Measurements from ENCODE around the gene SRD5A3.

GRCh38 chr4:55337944-55338343 lies 8.1 kb upstream of the SRD5A3 start:
- no peak for TF ChIP-seq CTCF (IDR thresholded peaks at IDR 0.05)
- TF ChIP-seq POLR2A (IDR thresholded peaks at IDR 0.05): no peak
- no peak for TF ChIP-seq EP300 (IDR thresholded peaks at IDR 0.05)
- TF ChIP-seq POLR2AphosphoS5 (IDR thresholded peaks at IDR 0.05): no peak

Data from gastroesophageal sphincter (tissue), 3 donors.